Neural crest cell (in vitro differentiated cells): ENCODE data around the gene ARID5B. TPM values are rescaled to one million over a fixed set of nuclear protein-coding genes. Genes with fewer than 3 reads are reported as not detected.
A peak's percentile ranks its signal among the peaks of the same experiment; 100 is the strongest.

Experiments used
- DNase-seq: peaks from one replicate; pipeline ENCODE4 v3.0.0; 2021; ENCODE audit warnings: low read depth, mixed read lengths, low spot score
- H3K27ac Mint-ChIP-seq: one replicate; pipeline ENCODE4 v1.8.0; 2021; ENCODE audit warnings: mild to moderate bottlenecking, mixed read lengths; ENCODE audit not compliant: unreplicated experiment
- H3K27me3 Mint-ChIP-seq: 2 replicates; pipeline ENCODE4 v1.8.0; 2021; ENCODE audit warnings: low read depth, mild to moderate bottlenecking, mixed read lengths
- H3K36me3 Mint-ChIP-seq: 2 replicates; pipeline ENCODE4 v1.8.0; 2021; ENCODE audit warnings: low read depth, mild to moderate bottlenecking, mixed read lengths
- H3K4me1 Mint-ChIP-seq: 2 replicates; pipeline ENCODE4 v1.8.0; 2021; ENCODE audit warnings: mixed read lengths
- H3K4me3 Mint-ChIP-seq: one replicate; pipeline ENCODE4 v1.8.0; 2021; ENCODE audit warnings: mild to moderate bottlenecking, mixed read lengths
- H3K9me3 Mint-ChIP-seq: 2 replicates; pipeline ENCODE4 v1.8.0; 2021; ENCODE audit warnings: mixed read lengths
- total RNA-seq: library from RNA; stranded (reverse); gene quantifications from 2 replicates; pipeline ENCODE4 v1.2.1, GENCODE V29; 2021
- TF ChIP-seq, protein P1 (sequence below): fragments of 200-600 bp; sonication (generic); conservative IDR thresholded peaks from 2 replicates; pipeline ENCODE4 v1.5.0; 2021; ENCODE audit warnings: antibody characterized with exemption, mild to moderate bottlenecking

Gene ARID5B
- total RNA-seq, 1 donor from 2014 or later, result 10.4 TPM

DNA sequence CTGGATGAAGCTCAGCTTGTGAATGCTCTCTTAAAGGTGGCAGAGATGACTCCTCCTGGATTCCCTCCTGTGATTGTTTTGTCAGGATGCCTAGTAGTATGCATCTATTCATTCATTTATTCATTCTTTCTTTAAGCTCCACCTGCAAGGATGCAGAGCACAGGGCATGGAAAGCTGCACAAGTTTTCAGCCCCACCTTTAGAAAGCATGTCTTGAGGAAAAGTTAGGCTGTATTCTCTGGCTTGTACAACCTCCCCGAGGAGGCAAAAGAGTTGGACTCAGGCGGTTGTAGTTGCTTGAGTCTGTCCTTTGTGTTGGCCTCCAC, 22.4 kb downstream of the ARID5B start:
- H3K27ac Mint-ChIP-seq, result no peak overlapping the region
- peaks cover 5% of the 10 kb centered on the region for H3K4me1 Mint-ChIP-seq
- no peak overlapping the region for H3K4me3 Mint-ChIP-seq
- H3K27me3 Mint-ChIP-seq, result no peaks in the 10 kb centered on the region
- H3K36me3 Mint-ChIP-seq, result no peaks in the 10 kb centered on the region
- TF ChIP-seq, protein P1, sequence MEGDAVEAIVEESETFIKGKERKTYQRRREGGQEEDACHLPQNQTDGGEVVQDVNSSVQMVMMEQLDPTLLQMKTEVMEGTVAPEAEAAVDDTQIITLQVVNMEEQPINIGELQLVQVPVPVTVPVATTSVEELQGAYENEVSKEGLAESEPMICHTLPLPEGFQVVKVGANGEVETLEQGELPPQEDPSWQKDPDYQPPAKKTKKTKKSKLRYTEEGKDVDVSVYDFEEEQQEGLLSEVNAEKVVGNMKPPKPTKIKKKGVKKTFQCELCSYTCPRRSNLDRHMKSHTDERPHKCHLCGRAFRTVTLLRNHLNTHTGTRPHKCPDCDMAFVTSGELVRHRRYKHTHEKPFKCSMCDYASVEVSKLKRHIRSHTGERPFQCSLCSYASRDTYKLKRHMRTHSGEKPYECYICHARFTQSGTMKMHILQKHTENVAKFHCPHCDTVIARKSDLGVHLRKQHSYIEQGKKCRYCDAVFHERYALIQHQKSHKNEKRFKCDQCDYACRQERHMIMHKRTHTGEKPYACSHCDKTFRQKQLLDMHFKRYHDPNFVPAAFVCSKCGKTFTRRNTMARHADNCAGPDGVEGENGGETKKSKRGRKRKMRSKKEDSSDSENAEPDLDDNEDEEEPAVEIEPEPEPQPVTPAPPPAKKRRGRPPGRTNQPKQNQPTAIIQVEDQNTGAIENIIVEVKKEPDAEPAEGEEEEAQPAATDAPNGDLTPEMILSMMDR, result no peak
- no peaks in the 10 kb centered on the region for H3K9me3 Mint-ChIP-seq
- no peak for DNase-seq

DNA sequence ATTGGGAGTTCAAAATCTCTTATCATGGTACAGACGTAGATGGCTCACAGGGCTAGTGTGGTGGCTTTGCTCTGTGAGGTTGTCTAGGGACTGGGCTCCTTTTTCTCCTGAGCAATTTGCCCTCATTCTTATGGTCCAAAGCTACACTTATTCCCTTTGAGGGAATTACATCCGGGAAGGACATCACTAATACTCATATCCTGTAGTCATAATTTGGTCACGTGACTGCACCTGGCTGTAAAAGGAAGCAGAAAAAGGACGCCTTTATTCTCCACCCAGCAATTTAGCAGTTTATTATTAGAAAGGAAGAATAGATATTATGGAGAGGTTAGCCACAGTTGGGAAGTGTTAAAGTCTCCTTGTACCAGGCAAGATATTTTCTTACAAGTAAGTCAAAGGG, 28.1 kb downstream of the ARID5B start:
- H3K9me3 Mint-ChIP-seq, result peaks cover 4% of the 10 kb centered on the region
- no peaks in the 10 kb centered on the region for H3K4me1 Mint-ChIP-seq
- DNase-seq, result no peak
- no peaks in the 10 kb centered on the region for H3K27me3 Mint-ChIP-seq
- peak overlapping the region; percentile 30 for H3K27ac Mint-ChIP-seq
- TF ChIP-seq, protein P1, result no peak
- H3K4me3 Mint-ChIP-seq, result no peak overlapping the region
- H3K36me3 Mint-ChIP-seq, result peaks cover 9% of the 10 kb centered on the region

DNA sequence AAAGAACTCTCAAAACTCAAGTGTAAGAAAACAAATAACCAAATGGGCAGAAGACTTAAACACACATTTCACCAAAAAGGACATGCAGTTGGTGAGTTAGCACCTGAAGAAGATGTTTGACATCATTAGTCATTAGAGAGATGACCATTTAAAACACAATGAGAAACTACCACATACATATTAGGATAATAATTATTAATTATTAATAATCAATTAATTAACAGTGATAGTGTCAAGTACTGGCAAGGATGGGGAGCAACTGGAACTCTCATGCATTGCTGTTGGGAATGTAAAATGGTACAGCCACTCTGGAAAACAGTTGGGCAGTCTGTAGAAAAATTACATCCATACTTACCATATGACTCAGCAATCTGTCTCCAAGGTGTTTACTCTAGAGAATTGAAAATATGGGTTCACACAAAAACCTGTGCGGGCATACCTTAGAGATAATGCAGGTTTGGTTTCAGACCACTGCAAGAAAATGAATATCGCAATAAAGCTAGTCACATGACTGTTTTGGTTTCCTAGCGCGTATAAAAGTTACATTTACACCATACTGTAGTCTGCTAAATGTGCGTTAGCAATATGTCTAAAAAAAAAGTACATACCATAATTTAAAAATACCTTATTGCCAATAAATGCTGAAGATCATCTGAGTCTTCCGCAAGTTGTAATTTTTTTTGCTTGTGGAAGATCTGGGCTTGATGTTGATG, 30.3 kb downstream of the ARID5B start:
- Mint-ChIP-seq H3K27me3 (no peaks in the 10 kb centered on the region), H3K4me3 (no peak overlapping the region), H3K9me3 (peaks cover 4% of the 10 kb centered on the region), H3K36me3 (peaks cover 9% of the 10 kb centered on the region), H3K27ac (no peak overlapping the region), H3K4me1 (no peaks in the 10 kb centered on the region)
- TF ChIP-seq, protein P1, result no peak
- no peak for DNase-seq

DNA sequence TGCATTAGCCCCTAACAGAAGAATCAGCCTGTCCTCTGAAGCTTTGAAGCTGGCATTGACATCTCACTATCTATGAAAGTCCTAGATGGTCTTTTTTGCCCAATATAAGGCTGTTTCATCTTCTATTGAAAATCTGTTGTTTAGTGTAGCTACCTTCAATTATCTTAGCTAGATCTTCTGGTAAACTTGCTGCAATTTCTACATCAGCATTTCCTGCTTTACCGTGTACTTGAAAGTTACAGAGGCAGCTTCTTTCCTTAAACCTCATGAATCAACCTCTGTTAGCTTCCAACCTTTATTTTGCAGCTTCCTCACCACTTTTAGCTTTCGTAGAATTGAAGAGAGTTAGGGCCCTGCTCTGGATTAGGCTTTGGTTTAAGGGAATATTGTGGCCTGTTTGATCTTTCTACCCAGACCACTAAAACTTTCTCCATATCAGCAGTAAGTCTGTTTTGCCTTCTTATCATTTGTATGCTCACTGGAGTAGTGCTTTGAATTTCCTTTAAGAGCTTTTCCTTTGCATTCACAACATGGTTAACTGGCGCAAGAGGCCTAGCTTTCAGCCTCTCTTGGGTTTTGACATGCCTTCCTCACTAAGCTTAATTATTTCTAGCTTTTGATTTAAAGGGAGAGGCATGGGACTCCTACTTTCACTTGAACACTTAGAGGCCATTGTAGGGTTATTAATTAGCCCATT, 32.5 kb downstream of the ARID5B start:
- Mint-ChIP-seq H3K9me3 (peaks cover 4% of the 10 kb centered on the region), H3K4me1 (peaks cover 15% of the 10 kb centered on the region), H3K4me3 (no peak overlapping the region), H3K27ac (no peak overlapping the region), H3K27me3 (no peaks in the 10 kb centered on the region), H3K36me3 (peaks cover 9% of the 10 kb centered on the region)
- TF ChIP-seq, protein P1, result no peak
- DNase-seq, result no peak

DNA sequence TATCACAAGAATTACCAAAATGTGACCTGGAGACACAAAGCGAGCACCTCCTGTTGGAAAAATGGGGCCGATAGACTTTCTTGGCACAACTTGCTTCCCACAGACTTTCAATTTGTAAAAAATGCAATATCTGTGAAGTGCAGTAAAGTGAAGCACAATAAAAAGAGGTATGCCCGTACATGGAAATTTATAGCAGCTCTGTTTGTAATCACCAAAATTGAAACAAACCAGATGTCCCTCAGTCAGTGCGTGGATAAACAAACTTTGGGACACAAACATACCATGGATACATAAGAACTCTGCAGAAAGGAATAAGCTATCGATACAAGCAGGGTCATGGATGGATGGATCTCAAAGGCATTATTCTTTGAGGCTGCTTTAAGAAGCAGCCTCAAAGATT, 33.6 kb downstream of the ARID5B start:
- H3K27me3 Mint-ChIP-seq, result no peaks in the 10 kb centered on the region
- H3K4me3 Mint-ChIP-seq, result no peak overlapping the region
- TF ChIP-seq, protein P1, result no peak
- H3K27ac Mint-ChIP-seq, result no peak overlapping the region
- peaks cover 6% of the 10 kb centered on the region for H3K36me3 Mint-ChIP-seq
- DNase-seq, result no peak
- H3K4me1 Mint-ChIP-seq, result peaks cover 20% of the 10 kb centered on the region
- H3K9me3 Mint-ChIP-seq, result peaks cover 4% of the 10 kb centered on the region
